GM18909 (cell line): ENCODE measurements around the gene PDK2.

Experiments used
- ATAC-seq: cut with Tn5 transposase; IDR thresholded peaks from one replicate; pipeline ENCODE4 v1.9.1; 2021; ENCODE audit warnings: mild to moderate bottlenecking; ENCODE audit not compliant: unreplicated experiment, poor library complexity

Gene PDK2

GRCh38 chr17:50097455-50097854, 2.3 kb downstream of the PDK2 start:
- ATAC-seq = no peak

GRCh38 chr17:50097926-50098325, 2.8 kb downstream of the PDK2 start:
- ATAC-seq = no peak

- ATAC-seq = no peak
Observed at GRCh38 chr17:50098583-50098982, 3.4 kb downstream of the PDK2 start.

- no peak for ATAC-seq
Observed at GRCh38 chr17:50099003-50099402, 3.9 kb downstream of the PDK2 start.

- no peak for ATAC-seq
Observed at GRCh38 chr17:50100480-50100883, 5.3 kb downstream of the PDK2 start.

GRCh38 chr17:50100921-50101345, 5.8 kb downstream of the PDK2 start:
- no peak for ATAC-seq

GRCh38 chr17:50101346-50102163, 6.4 kb downstream of the PDK2 start:
- ATAC-seq = no peak

GRCh38 chr17:50102164-50102991, 7.2 kb downstream of the PDK2 start:
- no peak for ATAC-seq

- no peak for ATAC-seq
Observed at GRCh38 chr17:50103252-50103651, 8.1 kb downstream of the PDK2 start.

GRCh38 chr17:50103941-50104340, 8.8 kb downstream of the PDK2 start:
- no peak for ATAC-seq

- no peak for ATAC-seq
Observed at GRCh38 chr17:50105811-50106210, 10.7 kb downstream of the PDK2 start.

GRCh38 chr17:50106393-50107131, 11.4 kb downstream of the PDK2 start:
- no peak for ATAC-seq

GRCh38 chr17:50107790-50108414, 12.8 kb downstream of the PDK2 start:
- no peak for ATAC-seq

GRCh38 chr17:50108556-50108955, 13.4 kb downstream of the PDK2 start:
- ATAC-seq = no peak

GRCh38 chr17:50109207-50109606, 14.1 kb downstream of the PDK2 start:
- no peak for ATAC-seq

- ATAC-seq = no peak
Observed at GRCh38 chr17:50109785-50110184, 14.6 kb downstream of the PDK2 start.

GRCh38 chr17:50110591-50111349, 15.6 kb downstream of the PDK2 start:
- no peak for ATAC-seq

GRCh38 chr17:50111673-50112655, 16.8 kb downstream of the PDK2 start:
- ATAC-seq = no peak
